Measurements from ENCODE around the gene LAIR2.

- no peak for TF ChIP-seq CTCF (IDR thresholded peaks at IDR 0.05)
- no peak for TF ChIP-seq POLR2A (IDR thresholded peaks at IDR 0.05)
Observed at GRCh38 chr19:54521022-54521859, 18.6 kb downstream of the LAIR2 start.

All from uterus (tissue), 2 donors.